Duodenal mucosa (tissue), 2 donors: ENCODE measurements around the gene NFASC.

Experiments
- H3K27ac ChIP-seq: one replicate; pipeline ENCODE4 v1.7.0; 2013; ENCODE audit warnings: low read depth, low read length
- H3K27me3 ChIP-seq, 2 donors: one replicate each; pipeline ENCODE4 v1.7.0; 2013; ENCODE audit warnings: low read length in 2 of 2, control low read depth in 1 of 2; ENCODE audit not compliant: insufficient read depth in 2 of 2, control insufficient read depth in 1 of 2
- H3K36me3 ChIP-seq, 2 donors: one replicate each; pipeline ENCODE4 v1.7.0; 2013; ENCODE audit warnings: low read length in 2 of 2, control low read depth in 1 of 2; ENCODE audit not compliant: insufficient read depth in 2 of 2, control insufficient read depth in 1 of 2
- H3K4me1 ChIP-seq, 2 donors: one replicate each; pipeline ENCODE4 v1.7.0; 2013; ENCODE audit warnings: low read length in 2 of 2, control low read depth in 1 of 2; ENCODE audit not compliant: insufficient read depth in 2 of 2, control insufficient read depth in 1 of 2
- H3K4me3 ChIP-seq, 2 donors: one replicate each; pipeline ENCODE4 v1.7.0; 2013; ENCODE audit warnings: low read length in 2 of 2, low read depth in 1 of 2
- H3K9ac ChIP-seq, 2 donors: one replicate each; pipeline ENCODE4 v1.7.0; 2013; ENCODE audit warnings: low read length in 2 of 2, low read depth in 1 of 2
- H3K9me3 ChIP-seq, 2 donors: one replicate each; pipeline ENCODE4 v1.7.0; 2013; ENCODE audit warnings: low read length in 2 of 2, control low read depth in 1 of 2; ENCODE audit not compliant: control insufficient read depth in 1 of 2

The NFASC gene

DNA sequence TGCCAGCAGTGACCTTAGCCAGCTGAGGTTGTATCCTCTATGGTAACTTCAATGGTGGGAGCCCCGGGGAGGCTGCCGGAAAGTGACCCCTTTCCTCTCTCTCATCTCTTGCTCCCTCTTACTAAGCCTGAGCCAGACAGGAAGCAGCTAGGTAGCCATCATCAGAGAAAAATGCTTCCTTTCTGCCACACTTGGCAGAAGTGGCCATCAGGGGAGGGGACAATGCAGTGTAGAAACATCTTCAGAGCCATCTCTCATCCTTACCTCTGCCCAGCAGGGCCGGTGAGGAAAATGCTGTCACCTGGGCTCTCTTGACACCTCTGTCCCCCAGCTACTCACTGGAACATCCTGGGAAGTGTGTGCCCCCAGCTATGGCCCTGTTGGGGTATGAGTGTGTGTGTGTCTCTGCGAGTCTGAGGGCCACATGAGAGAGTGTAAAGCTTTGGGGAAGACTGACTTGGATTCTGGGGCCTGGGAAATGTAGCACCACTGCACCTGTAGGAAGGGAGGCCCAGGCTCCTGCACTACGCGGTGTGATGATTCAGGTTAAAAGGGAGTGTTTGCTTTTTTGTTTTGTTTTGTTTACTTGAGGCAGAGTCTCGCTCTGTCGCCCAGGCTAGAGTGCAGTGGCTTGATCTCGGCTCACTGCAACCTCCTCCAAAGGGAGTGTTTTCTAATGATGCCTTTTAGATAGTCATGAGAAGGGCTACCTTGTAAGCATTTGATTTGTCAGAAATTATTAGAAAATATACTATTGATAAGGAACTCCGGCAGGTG is 123.6 kb downstream of the NFASC start:
- H3K4me1 ChIP-seq, result no peaks in the 10 kb centered on the region
- no peaks in the 10 kb centered on the region for H3K27me3 ChIP-seq
- no peaks in the 10 kb centered on the region for H3K9me3 ChIP-seq
- H3K4me3 ChIP-seq, result no peak overlapping the region
- no peaks in the 10 kb centered on the region for H3K36me3 ChIP-seq
- no peak overlapping the region for H3K27ac ChIP-seq
- no peak overlapping the region for H3K9ac ChIP-seq

DNA sequence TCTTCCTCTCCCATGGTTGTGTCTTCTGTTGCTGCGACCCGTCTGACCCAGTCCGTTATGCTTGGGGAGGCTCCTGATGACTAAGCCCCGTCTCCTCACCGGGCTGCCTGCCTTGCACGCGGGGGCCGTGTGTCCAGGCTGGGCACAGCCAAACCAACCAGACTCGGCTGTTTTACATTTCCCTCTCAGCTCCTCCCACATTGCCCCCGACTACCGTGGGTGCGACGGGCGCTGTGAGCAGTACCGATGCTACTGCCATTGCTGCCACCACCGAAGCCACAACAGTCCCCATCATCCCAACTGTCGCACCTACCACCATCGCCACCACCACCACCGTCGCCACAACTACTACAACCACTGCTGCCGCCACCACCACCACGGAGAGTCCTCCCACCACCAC is 126.3 kb downstream of the NFASC start:
- Histone ChIP-seq H3K4me1 (no peaks in the 10 kb centered on the region), H3K27me3 (peaks cover 0 to under 1% of the 10 kb centered on the region in 2 donors), H3K36me3 (no peaks in the 10 kb centered on the region), H3K9me3 (no peaks in the 10 kb centered on the region), H3K4me3 (no peak overlapping the region), H3K9ac (no peak overlapping the region), H3K27ac (no peak overlapping the region)

DNA sequence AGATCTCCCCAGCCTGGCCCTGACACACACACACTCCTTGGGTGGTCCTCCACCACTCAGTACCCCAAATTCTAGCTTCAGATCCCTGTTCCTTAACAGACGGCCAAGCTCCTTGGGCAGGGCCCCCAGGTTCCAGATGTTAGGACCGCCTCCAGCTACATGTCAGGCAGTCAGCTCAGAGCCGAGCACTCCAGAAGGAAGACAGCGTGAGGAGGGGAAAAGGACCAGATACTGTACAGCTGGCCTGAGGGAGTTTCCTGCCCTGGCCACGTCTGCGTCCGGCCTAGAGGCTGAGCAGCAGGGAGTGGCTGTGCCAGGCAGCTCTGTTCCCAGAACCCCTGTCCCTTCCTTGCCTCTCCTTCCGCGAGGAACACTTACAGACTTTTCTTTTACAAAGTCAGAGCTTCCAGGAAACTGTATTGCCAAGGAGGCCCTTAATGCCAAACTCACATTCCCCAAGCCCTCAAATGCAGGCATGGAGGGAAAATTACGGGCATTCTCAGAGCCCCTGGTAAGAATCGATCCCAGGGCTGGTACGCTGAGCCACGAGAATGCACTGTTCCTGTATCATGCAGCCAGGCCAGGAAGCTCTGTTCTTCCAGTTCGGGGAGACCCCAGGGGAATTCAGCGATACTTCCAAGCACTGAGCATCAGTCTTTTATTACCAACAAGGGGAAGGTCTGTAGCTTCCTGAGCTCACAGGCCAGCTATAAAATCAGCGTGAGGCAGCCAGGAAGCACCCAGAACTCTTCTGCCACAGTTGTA is 127.1 kb downstream of the NFASC start:
- no peak overlapping the region for H3K4me3 ChIP-seq
- H3K27me3 ChIP-seq, result peaks cover 0 to 6% of the 10 kb centered on the region in 2 donors
- H3K36me3 ChIP-seq, result no peaks in the 10 kb centered on the region
- no peak overlapping the region for H3K9ac ChIP-seq
- H3K4me1 ChIP-seq, result peaks cover 0 to 4% of the 10 kb centered on the region in 2 donors
- no peaks in the 10 kb centered on the region for H3K9me3 ChIP-seq
- no peak overlapping the region for H3K27ac ChIP-seq

DNA sequence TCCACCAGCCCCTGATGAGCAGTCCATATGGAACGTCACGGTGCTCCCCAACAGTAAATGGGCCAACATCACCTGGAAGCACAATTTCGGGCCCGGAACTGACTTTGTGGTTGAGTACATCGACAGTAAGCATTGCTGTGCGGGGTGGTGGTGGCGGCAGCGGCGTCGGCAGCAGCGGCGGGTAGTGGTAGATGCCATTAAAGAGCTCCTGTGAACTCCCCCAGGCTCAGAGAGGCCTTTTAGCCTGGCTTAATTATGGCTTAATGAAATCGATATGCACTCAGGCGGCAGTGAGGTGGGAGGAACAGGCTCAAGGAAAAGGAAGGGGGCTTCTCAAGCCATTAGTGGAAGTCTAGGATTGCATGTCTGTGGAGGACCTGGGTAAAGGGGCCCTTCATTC is 130.5 kb downstream of the NFASC start:
- no peak overlapping the region for H3K27ac ChIP-seq
- H3K4me1 ChIP-seq, result peaks cover 7 to 15% of the 10 kb centered on the region in 2 donors
- no peaks in the 10 kb centered on the region for H3K36me3 ChIP-seq

DNA sequence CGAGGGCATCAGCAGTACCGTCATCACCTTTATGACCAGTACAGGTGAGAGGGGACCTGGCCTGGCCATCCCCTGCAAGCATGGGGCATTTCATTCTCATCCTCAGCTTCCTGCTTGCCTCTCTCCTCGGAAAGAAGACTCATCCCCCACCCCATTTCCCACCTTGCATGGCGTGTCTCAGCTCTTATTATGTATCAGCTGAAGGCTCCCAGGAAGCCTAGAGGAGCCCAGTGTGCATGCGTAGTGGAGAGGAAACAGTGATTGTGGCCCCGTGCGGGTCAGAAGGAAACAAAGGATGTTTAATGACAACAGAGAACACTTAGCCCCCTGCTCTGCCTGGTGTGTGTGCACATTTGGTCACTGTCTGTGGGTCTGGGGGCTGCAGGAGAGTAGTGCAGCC is 132.0 kb downstream of the NFASC start:
- H3K36me3 ChIP-seq, result no peaks in the 10 kb centered on the region

More for the DNA sequence above, 130.5 kb downstream of the NFASC start:
- Histone ChIP-seq H3K4me3 (no peak overlapping the region), H3K9ac (no peak overlapping the region), H3K9me3 (no peaks in the 10 kb centered on the region), H3K27me3 (peaks cover 6 to 7% of the 10 kb centered on the region in 2 donors)

DNA sequence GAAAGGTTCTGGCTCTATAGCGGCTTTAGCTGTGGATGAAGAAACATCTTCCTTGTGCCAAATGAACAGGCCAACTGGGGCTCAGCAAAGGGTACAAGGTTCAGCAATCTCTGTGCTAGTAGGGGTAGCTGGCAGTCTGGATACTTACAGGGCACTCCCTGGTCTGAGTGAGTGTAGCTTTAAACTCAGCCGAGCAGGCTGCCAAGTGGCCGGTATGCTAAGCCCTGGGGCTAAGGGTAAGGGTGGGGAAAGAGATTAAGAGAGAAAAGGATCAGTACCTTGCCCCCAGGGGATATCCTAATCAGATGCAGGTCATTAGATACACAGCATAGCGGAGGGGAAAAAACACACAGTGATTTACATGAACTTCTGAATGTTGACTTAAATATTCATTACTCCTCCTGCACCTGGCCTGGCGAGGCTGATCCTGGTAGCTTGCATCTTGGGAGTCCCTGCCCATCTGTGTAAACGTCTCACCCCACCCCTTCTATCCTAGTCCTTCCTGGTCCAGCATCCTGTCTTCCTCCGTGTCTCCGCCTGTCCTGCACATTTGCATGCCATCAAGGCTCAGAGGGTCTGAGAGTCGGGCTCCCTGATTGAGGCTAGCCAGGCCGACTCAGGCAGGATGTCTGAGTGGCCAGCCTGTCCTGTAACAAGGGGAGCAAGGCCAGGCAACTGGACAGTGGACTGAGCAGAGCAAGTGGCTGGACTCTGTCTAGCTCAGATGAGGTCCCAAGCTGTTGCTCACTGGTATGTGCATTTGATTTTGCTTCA is 132.9 kb downstream of the NFASC start:
- H3K9me3 ChIP-seq, result no peaks in the 10 kb centered on the region
- no peak overlapping the region for H3K4me3 ChIP-seq
- no peak overlapping the region for H3K9ac ChIP-seq
- no peaks in the 10 kb centered on the region for H3K36me3 ChIP-seq
- peaks cover 7 to 15% of the 10 kb centered on the region in 2 donors for H3K4me1 ChIP-seq
- H3K27ac ChIP-seq, result no peak overlapping the region
- H3K27me3 ChIP-seq, result peaks cover 6 to 7% of the 10 kb centered on the region in 2 donors

More for the DNA sequence above, 132.0 kb downstream of the NFASC start:
- H3K27me3 ChIP-seq, result peaks cover 6 to 7% of the 10 kb centered on the region in 2 donors
- no peaks in the 10 kb centered on the region for H3K9me3 ChIP-seq
- peaks cover 7 to 15% of the 10 kb centered on the region in 2 donors for H3K4me1 ChIP-seq
- H3K4me3 ChIP-seq, result no peak overlapping the region
- H3K9ac ChIP-seq, result no peak overlapping the region
- H3K27ac ChIP-seq, result no peak overlapping the region

DNA sequence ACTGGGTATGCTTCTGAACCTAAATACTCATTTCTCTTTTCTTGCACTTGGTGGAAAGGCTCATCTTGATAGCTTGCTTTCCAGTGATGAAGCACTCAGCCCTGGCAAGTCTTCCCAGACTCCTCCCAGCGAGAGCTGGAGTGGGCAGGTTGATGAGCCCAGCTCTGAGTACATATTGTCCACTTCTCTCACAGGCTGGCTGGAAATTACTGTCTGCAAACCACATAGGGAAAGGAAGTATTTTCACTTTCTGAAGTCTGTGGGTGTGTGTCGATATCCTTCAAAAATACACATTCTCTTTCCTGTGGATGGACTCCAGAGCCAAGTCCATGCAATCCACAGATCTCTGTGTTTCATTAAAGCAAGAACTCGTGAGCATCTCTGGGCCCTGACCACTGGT is 133.7 kb downstream of the NFASC start:
- H3K27ac ChIP-seq, result no peak overlapping the region
- H3K27me3 ChIP-seq, result peaks cover 6 to 7% of the 10 kb centered on the region in 2 donors
- H3K4me3 ChIP-seq, result no peak overlapping the region
- no peaks in the 10 kb centered on the region for H3K36me3 ChIP-seq
- no peaks in the 10 kb centered on the region for H3K9me3 ChIP-seq
- no peak overlapping the region for H3K9ac ChIP-seq
- H3K4me1 ChIP-seq, result peaks cover 7 to 15% of the 10 kb centered on the region in 2 donors

DNA sequence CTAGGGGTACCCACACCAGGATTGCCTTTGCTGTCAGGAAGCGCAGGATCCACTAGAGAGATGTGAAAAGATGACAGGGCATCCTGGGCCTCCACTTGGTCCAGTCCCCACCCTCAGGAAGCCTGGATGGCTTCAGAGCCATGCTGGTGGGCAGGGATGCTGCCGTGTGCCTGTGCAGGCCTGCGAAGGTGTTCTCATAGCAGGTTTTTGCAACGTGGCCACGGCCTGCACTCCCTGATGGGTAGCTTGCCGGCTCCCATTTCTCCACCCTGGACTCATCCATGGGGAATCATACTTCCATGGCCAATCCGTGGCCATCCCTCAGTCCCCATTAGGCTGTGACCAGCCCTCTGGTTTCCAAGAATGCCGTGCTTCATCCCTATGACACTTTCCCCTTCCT is 138.2 kb downstream of the NFASC start:
- Histone ChIP-seq H3K9ac (no peak overlapping the region), H3K4me3 (no peak overlapping the region), H3K4me1 (no peaks in the 10 kb centered on the region), H3K9me3 (no peaks in the 10 kb centered on the region), H3K27ac (no peak overlapping the region), H3K36me3 (no peaks in the 10 kb centered on the region), H3K27me3 (peaks cover 0 to 2% of the 10 kb centered on the region in 2 donors)

DNA sequence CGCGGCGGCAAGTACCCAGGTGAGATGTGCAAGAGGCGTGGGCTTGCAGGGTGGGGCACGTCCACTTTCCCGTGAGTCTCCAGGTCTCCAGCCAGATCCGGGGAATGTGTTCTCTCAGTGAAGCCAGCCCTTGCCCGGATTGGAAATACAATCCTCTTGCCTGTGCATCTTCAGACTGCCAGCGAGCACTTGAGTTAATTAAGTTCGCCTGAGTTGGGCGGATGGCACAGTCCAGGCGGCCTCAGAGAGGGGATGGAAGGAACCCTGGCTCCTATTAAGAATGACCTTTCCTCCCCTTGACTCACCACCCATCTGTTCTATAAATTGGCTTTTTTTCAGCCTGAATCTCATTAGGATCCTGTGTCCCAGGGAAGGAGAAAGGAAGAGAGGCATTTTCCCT is 139.0 kb downstream of the NFASC start:
- Histone ChIP-seq H3K4me3 (no peak overlapping the region), H3K9ac (no peak overlapping the region), H3K27ac (no peak overlapping the region), H3K4me1 (no peaks in the 10 kb centered on the region), H3K27me3 (no peaks in the 10 kb centered on the region), H3K9me3 (no peaks in the 10 kb centered on the region), H3K36me3 (no peaks in the 10 kb centered on the region)
